Parathyroid adenoma (tissue), 2 donors: ENCODE measurements around the gene PRR15L.

ENCODE experiments used
- H2AFZ ChIP-seq: fragments of 300-600 bp; sonication (generic); one replicate; pipeline ENCODE4 v1.7.0; 2017; ENCODE audit warnings: antibody characterized with exemption, mild to moderate bottlenecking
- H3K27ac ChIP-seq: fragments of 300-600 bp; sonication (generic); one replicate; pipeline ENCODE4 v1.7.0; 2017
- H3K27me3 ChIP-seq: fragments of 300-600 bp; sonication (generic); one replicate; pipeline ENCODE4 v1.7.0; 2017; ENCODE audit warnings: low read length; ENCODE audit not compliant: control insufficient read depth, insufficient read depth
- H3K36me3 ChIP-seq: fragments of 300-600 bp; sonication (generic); one replicate; pipeline ENCODE4 v1.7.0; 2017; ENCODE audit warnings: low read length; ENCODE audit not compliant: control insufficient read depth, insufficient read depth
- H3K4me1 ChIP-seq: fragments of 300-600 bp; sonication (generic); one replicate; pipeline ENCODE4 v1.7.0; 2017; ENCODE audit warnings: control low read depth
- H3K4me2 ChIP-seq: fragments of 300-600 bp; sonication (generic); one replicate; pipeline ENCODE4 v1.7.0; 2017; ENCODE audit warnings: low read length
- H3K4me3 ChIP-seq: fragments of 300-600 bp; sonication (generic); one replicate; pipeline ENCODE4 v1.7.0; 2017; ENCODE audit warnings: low read depth, low read length
- H3K79me2 ChIP-seq: fragments of 300-600 bp; sonication (generic); one replicate; pipeline ENCODE4 v1.7.0; 2017; ENCODE audit warnings: control low read depth
- H3K9ac ChIP-seq: fragments of 300-600 bp; sonication (generic); one replicate; pipeline ENCODE4 v1.7.0; 2017; ENCODE audit warnings: mild to moderate bottlenecking
- H3K9me3 ChIP-seq: fragments of 300-600 bp; sonication (generic); one replicate; pipeline ENCODE4 v1.7.0; 2017; ENCODE audit warnings: low read length; ENCODE audit not compliant: control insufficient read depth
- TF ChIP-seq, protein P1 (sequence below): fragments of 300-600 bp; sonication (generic); IDR thresholded peaks from one replicate; pipeline ENCODE4 v1.7.0; 2017; ENCODE audit warnings: antibody characterized with exemption, mild to moderate bottlenecking
- donor health status: primary hyperparathyroidism.

The PRR15L gene

DNA sequence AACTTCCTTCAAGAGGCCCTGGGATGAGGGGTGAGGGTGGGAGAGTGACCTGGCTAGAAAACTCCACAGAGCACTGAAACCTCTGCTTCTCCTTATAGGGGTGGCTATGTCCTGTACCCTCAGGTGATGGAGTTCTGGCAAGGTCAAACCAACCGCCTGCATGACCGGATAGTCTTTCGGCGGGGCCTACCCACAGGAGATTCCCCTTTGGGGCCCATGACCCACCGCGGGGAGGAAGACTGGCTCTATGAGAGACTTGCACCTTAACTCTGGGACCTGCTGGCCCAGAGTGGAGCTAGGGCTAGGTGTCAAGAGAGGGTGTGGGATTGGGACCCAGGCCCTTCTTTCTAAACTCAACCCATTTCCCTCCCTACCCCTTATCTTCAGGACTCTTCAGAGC is 11.2 kb downstream of the PRR15L start:
- H3K27ac ChIP-seq: peak overlapping the region; percentile 45
- TF ChIP-seq, protein P1, sequence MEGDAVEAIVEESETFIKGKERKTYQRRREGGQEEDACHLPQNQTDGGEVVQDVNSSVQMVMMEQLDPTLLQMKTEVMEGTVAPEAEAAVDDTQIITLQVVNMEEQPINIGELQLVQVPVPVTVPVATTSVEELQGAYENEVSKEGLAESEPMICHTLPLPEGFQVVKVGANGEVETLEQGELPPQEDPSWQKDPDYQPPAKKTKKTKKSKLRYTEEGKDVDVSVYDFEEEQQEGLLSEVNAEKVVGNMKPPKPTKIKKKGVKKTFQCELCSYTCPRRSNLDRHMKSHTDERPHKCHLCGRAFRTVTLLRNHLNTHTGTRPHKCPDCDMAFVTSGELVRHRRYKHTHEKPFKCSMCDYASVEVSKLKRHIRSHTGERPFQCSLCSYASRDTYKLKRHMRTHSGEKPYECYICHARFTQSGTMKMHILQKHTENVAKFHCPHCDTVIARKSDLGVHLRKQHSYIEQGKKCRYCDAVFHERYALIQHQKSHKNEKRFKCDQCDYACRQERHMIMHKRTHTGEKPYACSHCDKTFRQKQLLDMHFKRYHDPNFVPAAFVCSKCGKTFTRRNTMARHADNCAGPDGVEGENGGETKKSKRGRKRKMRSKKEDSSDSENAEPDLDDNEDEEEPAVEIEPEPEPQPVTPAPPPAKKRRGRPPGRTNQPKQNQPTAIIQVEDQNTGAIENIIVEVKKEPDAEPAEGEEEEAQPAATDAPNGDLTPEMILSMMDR: no peak

DNA sequence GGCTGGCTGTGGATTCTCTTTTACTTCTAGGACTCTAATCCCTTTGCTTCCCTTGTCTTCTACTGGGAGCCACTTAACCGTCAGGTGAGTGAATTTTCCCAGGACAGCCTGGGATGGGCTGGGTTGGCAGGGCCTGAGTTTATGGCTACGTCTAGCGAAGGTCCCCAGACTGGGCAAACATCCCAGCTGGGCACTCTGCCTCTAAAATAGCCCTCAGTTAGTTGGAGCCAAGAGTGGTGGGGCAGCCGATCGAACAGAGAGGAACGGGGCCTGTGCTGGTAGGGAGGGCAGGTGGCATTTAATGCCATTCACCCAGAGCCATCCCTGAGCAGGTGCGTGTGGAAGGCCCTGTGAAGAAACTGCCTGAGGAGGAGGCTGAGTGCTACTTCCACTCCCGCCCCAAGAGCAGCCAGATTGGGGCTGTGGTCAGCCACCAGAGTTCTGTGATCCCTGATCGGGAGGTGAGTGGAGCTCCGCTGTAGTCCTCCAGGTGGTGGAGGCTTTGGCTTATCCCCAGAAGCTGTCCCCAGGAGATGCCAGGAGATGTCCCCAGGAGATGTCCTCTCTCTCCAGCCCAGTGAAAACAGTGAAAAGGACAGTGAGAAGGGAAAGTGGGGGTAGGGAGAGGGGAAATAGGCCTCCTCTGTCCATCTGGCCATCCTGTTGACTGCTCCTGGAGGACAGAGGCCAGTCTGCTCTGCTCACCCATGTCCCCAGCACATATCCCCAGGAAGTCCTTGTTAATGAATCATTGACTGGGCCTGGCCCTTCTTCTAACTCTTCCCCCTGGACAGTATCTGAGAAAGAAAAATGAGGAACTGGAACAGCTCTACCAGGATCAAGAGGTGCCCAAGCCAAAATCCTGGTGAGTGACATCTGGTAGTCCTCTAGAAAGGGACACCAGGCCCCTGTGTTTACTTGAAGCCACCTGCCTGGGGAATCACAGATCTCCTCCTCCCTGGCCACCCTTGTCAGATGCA is 11.9 kb downstream of the PRR15L start:
- Histone ChIP-seq H3K4me1 (peaks cover 9% of the 10 kb centered on the region), H3K79me2 (no peaks in the 10 kb centered on the region), H3K9ac (no peak overlapping the region), H3K36me3 (no peaks in the 10 kb centered on the region), H3K9me3 (no peaks in the 10 kb centered on the region), H2AFZ (no peak overlapping the region), H3K4me2 (no peak overlapping the region), H3K27me3 (no peaks in the 10 kb centered on the region), H3K4me3 (no peak overlapping the region), H3K27ac (no peak overlapping the region)
- TF ChIP-seq, protein P1: no peak

More for the DNA sequence above, 11.2 kb downstream of the PRR15L start:
- Histone ChIP-seq H3K9ac (no peak overlapping the region), H3K36me3 (no peaks in the 10 kb centered on the region), H3K9me3 (no peaks in the 10 kb centered on the region), H3K4me1 (peaks cover 9% of the 10 kb centered on the region), H3K4me2 (peak overlapping the region; percentile 9), H3K79me2 (no peaks in the 10 kb centered on the region), H3K27me3 (no peaks in the 10 kb centered on the region), H3K4me3 (no peak overlapping the region), H2AFZ (peak overlapping the region; percentile 5)

DNA sequence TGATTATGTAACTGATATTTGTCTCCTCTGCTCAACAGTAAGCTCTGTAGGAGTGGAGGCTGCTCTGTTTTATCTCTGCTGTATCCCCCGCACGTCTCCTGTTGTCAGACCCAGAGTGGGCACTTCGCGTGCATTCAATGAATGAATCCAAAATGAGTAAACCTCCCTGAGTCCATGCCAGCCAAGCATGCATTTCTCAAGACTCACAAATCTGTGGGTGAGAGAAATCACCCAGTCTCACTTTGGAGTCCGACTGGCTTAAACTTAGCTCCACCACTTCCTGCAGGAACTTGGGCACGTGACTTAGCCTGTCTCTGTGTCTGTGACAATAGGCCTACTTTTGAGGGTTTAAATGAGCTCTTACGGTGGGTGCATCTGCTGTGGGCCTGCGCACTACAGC is 12.6 kb downstream of the PRR15L start:
- Histone ChIP-seq H3K27ac (no peak overlapping the region), H3K36me3 (no peaks in the 10 kb centered on the region), H3K79me2 (no peaks in the 10 kb centered on the region), H3K4me2 (no peak overlapping the region), H3K4me1 (peaks cover 9% of the 10 kb centered on the region), H3K27me3 (no peaks in the 10 kb centered on the region), H3K9ac (no peak overlapping the region), H3K4me3 (no peak overlapping the region), H2AFZ (no peak overlapping the region), H3K9me3 (no peaks in the 10 kb centered on the region)
- TF ChIP-seq, protein P1: no peak

DNA sequence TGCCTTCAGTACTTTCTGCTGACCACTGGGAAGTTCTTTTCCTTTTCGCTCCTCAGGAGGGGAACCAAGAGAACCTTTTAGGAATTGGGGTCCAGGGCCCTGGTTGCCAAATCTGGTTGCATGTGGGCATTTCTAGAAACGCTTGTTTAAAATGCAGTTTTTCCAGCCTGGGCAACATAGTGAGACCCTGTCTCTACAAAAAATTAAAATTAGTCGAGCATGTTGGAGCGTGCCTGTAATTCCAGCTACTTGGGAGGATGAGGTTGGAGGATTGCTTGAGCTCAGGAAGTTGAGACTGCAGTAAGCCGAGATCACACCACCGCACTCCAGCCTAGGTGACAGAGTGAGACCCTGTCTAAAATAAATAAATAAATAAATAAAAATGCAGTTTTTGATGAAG is 15.1 kb downstream of the PRR15L start:
- peak overlapping the region; percentile 92 for H3K4me3 ChIP-seq
- no peak overlapping the region for H3K9ac ChIP-seq
- H3K9me3 ChIP-seq: no peaks in the 10 kb centered on the region
- peak overlapping the region; percentile 79 for H2AFZ ChIP-seq
- no peaks in the 10 kb centered on the region for H3K27me3 ChIP-seq
- H3K4me1 ChIP-seq: no peaks in the 10 kb centered on the region
- H3K4me2 ChIP-seq: peak overlapping the region; percentile 77
- TF ChIP-seq, protein P1: no peak
- H3K27ac ChIP-seq: peak overlapping the region; percentile 54
- H3K36me3 ChIP-seq: no peaks in the 10 kb centered on the region
- no peaks in the 10 kb centered on the region for H3K79me2 ChIP-seq
